A549 (cell line): ENCODE measurements around the gene SCO1. TPM values are rescaled to one million over a fixed set of nuclear protein-coding genes. Genes with fewer than 3 reads are reported as not detected.

ENCODE experiments used
- ATAC-seq, 2 experiments: fragments of 200-7000 bp in 1 of 2; fragments of >200 bp in 1 of 2; cut with Nextera tagmentation in 1 of 2; cut with Tn5 transposase in 1 of 2; 3 replicates each; pipeline versions ENCODE4 v1.8.0 to v1.9.1; 2018 to 2020; ENCODE audit warnings: mild to moderate bottlenecking in 1 of 2, moderate library complexity in 1 of 2
- CTCF ChIA-PET: fragments of 300-600 bp; sonication (Branson Sonifier 250); formaldehyde crosslinking; extraction: SDS; loops from one replicate; lab custom pipeline; 2021; ENCODE audit warnings: antibody characterized with exemption, inconsistent platforms; lab: Yijun Ruan, JAX
- POLR2A ChIA-PET: fragments of 350-600 bp; formaldehyde crosslinking; extraction: SDS; loops from one replicate; lab custom pipeline; 2021; ENCODE audit warnings: antibody characterized with exemption, inconsistent platforms; lab: Yijun Ruan, JAX
- DNase-seq, 2 experiments: peaks; one replicate each; pipeline versions ENCODE4 v3.0.0 to v3.0.0-alpha.2; 2011 to 2016; ENCODE audit warnings: low read depth in 1 of 2, low spot score in 1 of 2
- FAIRE-seq: peaks from 2 replicates; lab custom pipeline; 2011; peaks lifted over from hg19 to GRCh38; lab: Jason Lieb, UNC
- H3K27ac ChIP-seq, 2 experiments: fragments of >200 bp; sonication (Bioruptor Twin); formaldehyde crosslinking; 3 replicates each; pipeline ENCODE4 v1.5.1; 2016 to 2017
- H3K4me1 ChIP-seq: fragments of >200 bp; sonication (Bioruptor Twin); formaldehyde crosslinking; 3 replicates; pipeline ENCODE4 v1.6.1; 2016
- H3K4me2 ChIP-seq: fragments of >200 bp; sonication (Bioruptor Twin); formaldehyde crosslinking; 3 replicates; pipeline ENCODE4 v1.6.1; 2016
- H3K4me3 ChIP-seq: fragments of >200 bp; sonication (Bioruptor Twin); formaldehyde crosslinking; 3 replicates; pipeline ENCODE4 v1.5.1; 2016
- H3K9me3 ChIP-seq: fragments of >200 bp; sonication (Bioruptor Twin); formaldehyde crosslinking; 3 replicates; pipeline ENCODE4 v1.6.1; 2016
- CBX2 ChIP-seq: fragments of 200-600 bp; sonication (generic); IDR thresholded peaks from 2 replicates; pipeline ENCODE4 v1.6.1; 2016; ENCODE audit warnings: low read depth, mild to moderate bottlenecking, borderline replicate concordance
- CEBPB ChIP-seq, 2 experiments: fragments of >200 bp in 1 of 2; sonication (Bioruptor Twin) in 1 of 2; formaldehyde crosslinking in 1 of 2; IDR thresholded peaks; 2 replicates each; pipeline ENCODE4 v1.6.1; 2012 to 2016
- CHD2 ChIP-seq: fragments of 150-350 bp; IDR thresholded peaks from 2 replicates; pipeline ENCODE4 v1.6.1; 2014; ENCODE audit warnings: low read length; ENCODE audit not compliant: partially characterized antibody
- CHD4 ChIP-seq: fragments of 200-600 bp; sonication (generic); IDR thresholded peaks from 2 replicates; pipeline ENCODE4 v1.6.1; 2016; ENCODE audit warnings: antibody characterized with exemption, mild to moderate bottlenecking, borderline replicate concordance
- EHF ChIP-seq: fragments of 250-450 bp; sonication (Bioruptor Pico); IDR thresholded peaks from 2 replicates; pipeline ENCODE4 v1.5.0; 2020; ENCODE audit warnings: mild to moderate bottlenecking
- ELK1 ChIP-seq: fragments of 150-350 bp; IDR thresholded peaks from 2 replicates; pipeline ENCODE4 v1.6.1; 2014; ENCODE audit warnings: low read depth, mild to moderate bottlenecking, low read length
- FOSB ChIP-seq: fragments of 250-450 bp; sonication (Bioruptor Pico); IDR thresholded peaks from 2 replicates; pipeline ENCODE4 v1.5.0; 2020; ENCODE audit warnings: mild to moderate bottlenecking, moderate library complexity
- FOXS1 ChIP-seq: fragments of 250-450 bp; sonication (Bioruptor Pico); IDR thresholded peaks from 2 replicates; pipeline ENCODE4 v1.5.0; 2020; ENCODE audit warnings: mild to moderate bottlenecking, moderate library complexity
- GATA3 ChIP-seq: IDR thresholded peaks from 2 replicates; pipeline ENCODE4 v1.6.1; 2012; ENCODE audit warnings: borderline replicate concordance
- HDAC2 ChIP-seq: fragments of 200-600 bp; sonication (generic); IDR thresholded peaks from 2 replicates; pipeline ENCODE4 v1.6.1; 2016
- HES2 ChIP-seq: fragments of >200 bp; sonication (Bioruptor Twin); formaldehyde crosslinking; IDR thresholded peaks from 2 replicates; pipeline ENCODE4 v1.6.1; 2016
- HOXA7 ChIP-seq: fragments of 250-450 bp; sonication (Bioruptor Pico); IDR thresholded peaks from 2 replicates; pipeline ENCODE4 v1.5.0; 2020; ENCODE audit warnings: mild to moderate bottlenecking, moderate library complexity
- KDM5A ChIP-seq: fragments of 200-600 bp; sonication (generic); IDR thresholded peaks from 2 replicates; pipeline ENCODE4 v1.6.1; 2016; ENCODE audit warnings: antibody characterized with exemption, mild to moderate bottlenecking
- MAFK ChIP-seq: fragments of 450-650 bp; IDR thresholded peaks from 2 replicates; pipeline ENCODE4 v1.6.1; 2014; ENCODE audit not compliant: partially characterized antibody
- MAZ ChIP-seq: fragments of 150-350 bp; IDR thresholded peaks from 2 replicates; pipeline ENCODE4 v1.6.1; 2014; ENCODE audit warnings: antibody characterized with exemption, low read depth, low read length, borderline replicate concordance
- PHF8 ChIP-seq: fragments of 200-600 bp; sonication (generic); IDR thresholded peaks from 2 replicates; pipeline ENCODE4 v1.6.1; 2016; ENCODE audit warnings: low read depth, mild to moderate bottlenecking, antibody characterized with exemption, moderate library complexity, borderline replicate concordance
- POLR2AphosphoS2 ChIP-seq: conservative IDR thresholded peaks from 2 replicates; pipeline ENCODE4 v1.6.1; 2012; ENCODE audit warnings: low read length, improper control_type of control experiment, inconsistent platforms
- RARB ChIP-seq: fragments of 250-450 bp; sonication (Bioruptor Pico); IDR thresholded peaks from 2 replicates; pipeline ENCODE4 v1.8.0; 2021; ENCODE audit warnings: mild to moderate bottlenecking, moderate library complexity
- REST ChIP-seq: fragments of 200-600 bp; sonication (generic); IDR thresholded peaks from 2 replicates; pipeline ENCODE4 v1.6.1; 2016; ENCODE audit warnings: antibody characterized with exemption, mild to moderate bottlenecking, moderate library complexity
- SREBF2 ChIP-seq: fragments of 450-650 bp; IDR thresholded peaks from 2 replicates; pipeline ENCODE4 v1.6.1; 2014; ENCODE audit warnings: mild to moderate bottlenecking, moderate library complexity
- ZC3H11A ChIP-seq: fragments of 450-650 bp; IDR thresholded peaks from 2 replicates; pipeline ENCODE4 v1.6.1; 2014; ENCODE audit warnings: antibody characterized with exemption, mild to moderate bottlenecking
- ZSCAN20 ChIP-seq: fragments of 250-450 bp; sonication (Bioruptor Pico); IDR thresholded peaks from 2 replicates; pipeline ENCODE4 v1.8.0; 2022; ENCODE audit warnings: mild to moderate bottlenecking, moderate library complexity
- WGBS: methylation state at CpG from one replicate; pipeline ENCODE4 v1.1.6; 2017; ENCODE audit errors: missing lambda C conversion rate; 5-methylcytosine and 5-hydroxymethylcytosine counted together
- polyA plus RNA-seq, 4 experiments: library from polyadenylated mRNA; depleted of rRNA in 3 of 4; stranded (reverse); fragments of >200 nt; fragmentation: RNase III in 1 of 4; extraction: RNeasy Plus Mini Kit Qiagen cat#74134 plus additional on column Dnase treatment in 1 of 4; gene quantifications; 2 replicates in 3 of 4; 3 replicates in 1 of 4; pipeline ENCODE4 v1.2.3, GENCODE V29; 2011 to 2017
- TF ChIP-seq, protein P1 (sequence below): fragments of 250-450 bp; sonication (Bioruptor Pico); IDR thresholded peaks from 2 replicates; pipeline ENCODE4 v1.5.0; 2021; ENCODE audit warnings: mild to moderate bottlenecking, moderate library complexity, borderline replicate concordance
- TF ChIP-seq, protein P2 (sequence below): IDR thresholded peaks from 2 replicates; pipeline ENCODE4 v1.6.1; 2012

SCO1 gene
- polyA plus RNA-seq, 2 of the 4 experiments (the other 2 are of a cell fraction): 52.2 to 55.8 TPM

- POLR2A ChIA-PET: no interaction called here
Measured at GRCh38 chr17:10745231-10745630, 47.9 kb upstream of the SCO1 start.

GRCh38 chr17:10744501-10745000 lies 47.2 kb upstream of the SCO1 start:
- TF ChIP-seq EHF (CRISPR knock-in tag): no peak
- no peak for TF ChIP-seq HES2
- TF ChIP-seq RARB (CRISPR knock-in tag): no peak
- TF ChIP-seq, protein P1, sequence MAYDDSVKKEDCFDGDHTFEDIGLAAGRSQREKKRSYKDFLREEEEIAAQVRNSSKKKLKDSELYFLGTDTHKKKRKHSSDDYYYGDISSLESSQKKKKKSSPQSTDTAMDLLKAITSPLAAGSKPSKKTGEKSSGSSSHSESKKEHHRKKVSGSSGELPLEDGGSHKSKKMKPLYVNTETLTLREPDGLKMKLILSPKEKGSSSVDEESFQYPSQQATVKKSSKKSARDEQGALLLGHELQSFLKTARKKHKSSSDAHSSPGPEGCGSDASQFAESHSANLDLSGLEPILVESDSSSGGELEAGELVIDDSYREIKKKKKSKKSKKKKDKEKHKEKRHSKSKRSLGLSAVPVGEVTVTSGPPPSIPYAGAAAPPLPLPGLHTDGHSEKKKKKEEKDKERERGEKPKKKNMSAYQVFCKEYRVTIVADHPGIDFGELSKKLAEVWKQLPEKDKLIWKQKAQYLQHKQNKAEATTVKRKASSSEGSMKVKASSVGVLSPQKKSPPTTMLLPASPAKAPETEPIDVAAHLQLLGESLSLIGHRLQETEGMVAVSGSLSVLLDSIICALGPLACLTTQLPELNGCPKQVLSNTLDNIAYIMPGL: no peak
- TF ChIP-seq MAZ: no peak
- TF ChIP-seq CEBPB (IDR thresholded peaks at IDR 0.05): no peak
- no peak for TF ChIP-seq GATA3
- no peak for TF ChIP-seq ZC3H11A
- no peak for TF ChIP-seq HDAC2
- TF ChIP-seq PHF8: no peak
- no peak for TF ChIP-seq FOXS1 (CRISPR knock-in tag)
- TF ChIP-seq, protein P2, sequence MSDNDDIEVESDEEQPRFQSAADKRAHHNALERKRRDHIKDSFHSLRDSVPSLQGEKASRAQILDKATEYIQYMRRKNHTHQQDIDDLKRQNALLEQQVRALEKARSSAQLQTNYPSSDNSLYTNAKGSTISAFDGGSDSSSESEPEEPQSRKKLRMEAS: no peak
- TF ChIP-seq HOXA7 (CRISPR knock-in tag): no peak
- 48% methylated on average over 7 of the region's 7 CpGs for WGBS
- ChIA-PET POLR2A (no interaction called here), CTCF (no interaction called here)
- Histone ChIP-seq H3K4me1 (peaks cover 3% of the 10 kb centered on the region; the same call in 1 of the 3 replicates), H3K27ac (no peak overlapping the region), H3K4me2 (no peak overlapping the region), H3K9me3 (no peaks in the 10 kb centered on the region), H3K4me3 (no peak overlapping the region)
- FAIRE-seq (no peak), ATAC-seq (no peak), DNase-seq (no peak)

More at GRCh38 chr17:10745231-10745630, 47.9 kb upstream of the SCO1 start:
- CTCF ChIA-PET: interaction anchor here (0.9 to 2.7 kb wide), 2 partner anchors 8 to 100 kb away, joined by 3 to 16 read pairs; no protein-coding TSS in a partner anchor
- no peak for ATAC-seq
- no peaks in the 10 kb centered on the region for H3K9me3 ChIP-seq
- DNase-seq: no peak
- H3K4me2 ChIP-seq: no peak overlapping the region
- no peak overlapping the region for H3K4me3 ChIP-seq
- WGBS: 66% methylated on average over 6 of the region's 6 CpGs
- H3K4me1 ChIP-seq: peaks cover 3% of the 10 kb centered on the region; the same call in 1 of the 3 replicates
- no peak for TF ChIP-seq GATA3
- TF ChIP-seq SREBF2: no peak
- no peak for TF ChIP-seq POLR2AphosphoS2
- no peak for TF ChIP-seq CHD2
- TF ChIP-seq, protein P2: no peak
- no peak for TF ChIP-seq CBX2
- TF ChIP-seq ZSCAN20 (CRISPR knock-in tag): no peak
- FAIRE-seq: no peak
- H3K27ac ChIP-seq: no peak overlapping the region

- POLR2A ChIA-PET: no interaction called here
- Histone ChIP-seq H3K27ac (no peak overlapping the region), H3K4me2 (peak overlapping the region; percentile 28; the same call in 1 of the 3 replicates), H3K9me3 (no peaks in the 10 kb centered on the region), H3K4me1 (peaks cover 4% of the 10 kb centered on the region; the same call in 1 of the 3 replicates), H3K4me3 (no peak overlapping the region)
- 46% methylated on average over 8 of the region's 8 CpGs for WGBS
- ATAC-seq (no peak), DNase-seq (no peak), FAIRE-seq (no peak)
- CTCF ChIA-PET: interaction anchor here (0.9 kb wide), 1 partner anchor 11 kb away, joined by 3 read pairs; no protein-coding TSS in a partner anchor
- TF ChIP-seq SREBF2 (no peak), ZC3H11A (no peak), HES2 (no peak), FOSB (CRISPR knock-in tag) (no peak), KDM5A (no peak), ELK1 (no peak), FOXS1 (CRISPR knock-in tag) (no peak), REST (no peak), HDAC2 (no peak), RARB (CRISPR knock-in tag) (no peak), MAFK (no peak), CHD4 (no peak)
Measured at GRCh38 chr17:10743316-10744009, 46.1 kb upstream of the SCO1 start.
